BJ (cell line): Measurements from ENCODE around the gene CTIF. TPM values are rescaled to one million over a fixed set of nuclear protein-coding genes. Genes with fewer than 3 reads are reported as not detected.

Experiments used
- CTCF ChIA-PET: fragments of 350-600 bp; formaldehyde crosslinking; extraction: SDS; loops from one replicate; lab custom pipeline; 2021; ENCODE audit warnings: antibody characterized with exemption, inconsistent platforms; lab: Yijun Ruan, JAX
- POLR2A ChIA-PET: fragments of 300-600 bp; sonication (Branson Sonifier 250); formaldehyde crosslinking; extraction: SDS; loops from one replicate; lab custom pipeline; 2021; ENCODE audit warnings: antibody characterized with exemption; lab: Charles Lee
- DNase-seq: peaks from one replicate; pipeline ENCODE4 v3.0.0-alpha.2; 2011; ENCODE audit warnings: low read depth
- H3K27me3 ChIP-seq: 2 replicates; pipeline ENCODE4 v1.6.0; 2011; ENCODE audit warnings: low read length; ENCODE audit not compliant: control insufficient read depth, insufficient read depth
- H3K36me3 ChIP-seq: 2 replicates; pipeline ENCODE4 v1.5.1; 2011; ENCODE audit warnings: low read length; ENCODE audit not compliant: control insufficient read depth, insufficient read depth
- H3K4me3 ChIP-seq: 2 replicates; pipeline ENCODE4 v1.5.1; 2011; ENCODE audit warnings: low read depth, mild to moderate bottlenecking, control low read depth, low read length
- CTCF ChIP-seq: IDR thresholded peaks from 2 replicates; pipeline ENCODE4 v1.5.1; 2011; ENCODE audit warnings: low read depth, mild to moderate bottlenecking, control low read depth, inconsistent platforms, low read length, moderate library complexity; ENCODE audit not compliant: insufficient read depth
- polyA plus RNA-seq: library from polyadenylated mRNA; depleted of rRNA; stranded (reverse); fragments of >200 nt; gene quantifications from 2 replicates; pipeline ENCODE4 v1.2.3, GENCODE V29; 2011

Gene CTIF
- polyA plus RNA-seq, 1 experiment = 105 TPM

- no peaks in the 10 kb centered on the region for H3K36me3 ChIP-seq
- DNase-seq = no peak
- no peaks in the 10 kb centered on the region for H3K27me3 ChIP-seq
- no peak overlapping the region for H3K4me3 ChIP-seq
- ChIA-PET CTCF (interaction anchor here (2.4 kb wide), 1 partner anchor 67 kb away, joined by 10 read pairs; no protein-coding TSS in a partner anchor), POLR2A (no interaction called here)
- no peak for TF ChIP-seq CTCF
Observed at GRCh38 chr18:48542513-48543181, 3.8 kb downstream of the CTIF start.

GRCh38 chr18:48543228-48543627 lies 4.4 kb downstream of the CTIF start:
- Histone ChIP-seq H3K27me3 (no peaks in the 10 kb centered on the region), H3K4me3 (no peak overlapping the region), H3K36me3 (no peaks in the 10 kb centered on the region)
- ChIA-PET POLR2A (interaction anchor here (0.5 kb wide), 1 partner anchor 64 kb away, joined by 3 read pairs; no protein-coding TSS in a partner anchor), CTCF (interaction anchor here (1.2 to 2.4 kb wide), 3 partner anchors 67 to 131 kb away, joined by 3 to 10 read pairs (median 5); no protein-coding TSS in a partner anchor)
- TF ChIP-seq CTCF = no peak
- no peak for DNase-seq

- POLR2A ChIA-PET = interaction anchor here (0.5 kb wide), 1 partner anchor 65 kb away, joined by 3 read pairs; no protein-coding TSS in a partner anchor
- no peak for TF ChIP-seq CTCF
- no peak overlapping the region for H3K4me3 ChIP-seq
- no peaks in the 10 kb centered on the region for H3K27me3 ChIP-seq
- CTCF ChIA-PET = interaction anchor here (1.0 to 2.4 kb wide), 4 partner anchors 57 to 130 kb away, joined by 3 to 10 read pairs (median 4); no protein-coding TSS in a partner anchor
- H3K36me3 ChIP-seq = no peaks in the 10 kb centered on the region; the same call in 1 of the 2 replicates
- no peak for DNase-seq
Observed at GRCh38 chr18:48544116-48544515, 5.3 kb downstream of the CTIF start.

- no peak overlapping the region for H3K4me3 ChIP-seq
- H3K27me3 ChIP-seq = no peaks in the 10 kb centered on the region
- no peak for DNase-seq
- ChIA-PET CTCF (interaction anchor here (1.0 to 2.4 kb wide), 4 partner anchors 58 to 129 kb away, joined by 4 to 10 read pairs (median 5); no protein-coding TSS in a partner anchor), POLR2A (no interaction called here)
- no peak for TF ChIP-seq CTCF
- H3K36me3 ChIP-seq = no peaks in the 10 kb centered on the region; the same call in 1 of the 2 replicates
Observed at GRCh38 chr18:48544661-48545415, 6.0 kb downstream of the CTIF start.
